Suprapubic skin (tissue), 4 donors: ENCODE data around the gene TRIM43.
"Not testable (repeated sequence)": the region's sequence is repeated elsewhere in the genome, so short reads cannot be mapped to it uniquely, and the experiment has no call there.

ENCODE experiments used
- CTCF ChIP-seq, 2 donors: fragments of 200-600 bp in 1 of 2; fragments of 450-650 bp in 1 of 2; sonication (generic) in 1 of 2; IDR thresholded peaks; one replicate each; pipeline ENCODE4 v1.5.1; 2016 to 2019; ENCODE audit warnings: antibody characterized with exemption in 2 of 2, mild to moderate bottlenecking in 1 of 2, moderate library complexity in 1 of 2
- EP300 ChIP-seq: sonication (generic); formaldehyde crosslinking; IDR thresholded peaks from one replicate; pipeline ENCODE4 v1.6.1; 2017; ENCODE audit warnings: antibody characterized with exemption
- POLR2A ChIP-seq, 2 donors: fragments of 450-650 bp; IDR thresholded peaks; one replicate each; pipeline ENCODE4 v1.6.1; 2017; ENCODE audit warnings: antibody characterized with exemption in 2 of 2, mild to moderate bottlenecking in 2 of 2, moderate library complexity in 2 of 2
- POLR2AphosphoS5 ChIP-seq, 3 donors: sonication (generic); formaldehyde crosslinking; IDR thresholded peaks; one replicate each; pipeline ENCODE4 v1.6.1; 2017; ENCODE audit warnings: antibody characterized with exemption in 3 of 3

GRCh38 chr2:95622728-95623127 lies 30.9 kb downstream of the TRIM43 start:
- TF ChIP-seq CTCF (IDR thresholded peaks at IDR 0.05); EP300; POLR2A (IDR thresholded peaks at IDR 0.05); POLR2AphosphoS5 (IDR thresholded peaks at IDR 0.05): not testable (repeated sequence)
